Activated CD4-positive, alpha-beta T cell treated with anti-CD3 and anti-CD28 coated beads, Interleukin-2, amount 50 U/mL, for 24 hours (primary cell): Measurements from ENCODE around the gene MYO1B.
"Not testable (repeated sequence)": the region's sequence is repeated elsewhere in the genome, so short reads cannot be mapped to it uniquely, and the experiment has no call there.

Experiments used
- DNase-seq, 2 donors: peaks; one replicate each; pipeline ENCODE4 v3.0.0-alpha.2; 2020; ENCODE audit warnings: low read depth in 1 of 2, low spot score in 1 of 2

MYO1B gene

DNA sequence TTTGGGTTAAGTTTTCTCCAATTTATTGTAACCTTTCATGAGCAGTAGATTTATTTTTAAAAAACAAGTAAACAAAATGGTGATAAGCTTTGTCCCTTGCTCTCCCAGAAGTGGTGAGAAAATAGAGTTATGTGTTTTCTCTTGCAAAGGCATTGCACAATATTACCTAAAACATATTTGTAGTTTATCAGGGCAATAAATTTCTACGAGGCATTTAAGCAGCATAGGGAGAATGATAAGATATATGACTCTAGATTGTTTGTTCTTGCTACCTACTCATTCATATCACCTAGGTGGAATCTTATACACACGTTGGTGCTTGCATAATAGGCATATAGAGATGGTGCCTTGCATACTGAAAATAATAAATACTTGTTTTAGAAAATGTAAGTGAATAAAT is 201.7 kb downstream of the MYO1B start:
- no peak for DNase-seq

DNA sequence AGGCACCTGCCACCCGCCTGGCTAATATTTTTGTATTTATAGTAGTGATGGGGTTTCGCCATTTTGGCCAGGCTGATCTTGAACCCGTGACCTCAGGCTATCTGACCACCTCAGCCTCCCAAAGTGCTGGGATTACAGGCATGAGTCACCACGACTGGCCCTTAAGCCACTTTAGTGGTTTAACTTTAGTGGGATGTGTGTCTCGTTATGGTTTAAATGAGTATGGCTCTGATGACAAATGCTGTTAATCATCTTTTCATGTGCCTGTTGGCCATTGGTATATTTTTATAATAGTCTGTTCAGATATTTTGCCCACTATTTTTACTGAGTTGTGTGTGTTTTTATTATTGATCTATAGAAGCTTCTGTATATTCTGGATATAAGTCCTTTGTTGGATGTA is 205.9 kb downstream of the MYO1B start:
- no peak for DNase-seq

DNA sequence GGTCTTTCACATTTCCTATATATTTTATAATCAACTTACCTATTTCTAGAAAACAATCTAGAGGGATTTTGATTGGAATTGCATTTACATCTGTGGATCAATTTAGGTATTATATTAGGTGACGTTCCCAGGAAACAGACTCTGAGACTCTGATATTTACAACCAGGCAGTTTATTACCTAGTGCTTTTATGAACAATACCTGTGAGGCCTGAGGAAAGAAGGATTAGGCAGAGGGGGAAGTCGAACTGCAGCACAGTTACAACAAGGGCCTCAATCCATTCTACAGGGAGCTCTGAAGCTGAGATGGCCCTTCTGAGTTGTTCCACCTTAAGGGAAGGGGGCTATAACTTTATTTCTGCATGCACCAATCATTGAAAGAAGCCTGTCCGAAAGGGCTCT is 206.9 kb downstream of the MYO1B start:
- no peak for DNase-seq

DNA sequence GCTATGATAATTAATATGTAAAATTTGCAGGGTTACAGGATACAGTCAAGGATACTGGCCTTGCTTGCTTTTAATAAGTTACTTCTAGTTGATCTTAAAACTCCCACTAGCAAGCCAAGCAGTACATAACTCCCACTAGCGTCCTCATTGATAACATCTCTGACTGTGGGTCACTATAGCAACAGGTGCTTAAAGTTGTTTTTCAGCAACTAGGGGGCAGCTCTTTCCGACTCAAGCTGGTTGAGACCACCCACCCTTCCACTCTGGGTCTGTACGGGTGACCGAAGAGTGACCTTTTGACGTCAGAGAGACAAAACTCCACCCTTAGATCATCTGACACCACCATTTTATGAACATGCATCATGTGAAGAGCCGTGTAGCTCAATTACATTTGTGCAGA is 208.6 kb downstream of the MYO1B start:
- DNase-seq, result no peak

DNA sequence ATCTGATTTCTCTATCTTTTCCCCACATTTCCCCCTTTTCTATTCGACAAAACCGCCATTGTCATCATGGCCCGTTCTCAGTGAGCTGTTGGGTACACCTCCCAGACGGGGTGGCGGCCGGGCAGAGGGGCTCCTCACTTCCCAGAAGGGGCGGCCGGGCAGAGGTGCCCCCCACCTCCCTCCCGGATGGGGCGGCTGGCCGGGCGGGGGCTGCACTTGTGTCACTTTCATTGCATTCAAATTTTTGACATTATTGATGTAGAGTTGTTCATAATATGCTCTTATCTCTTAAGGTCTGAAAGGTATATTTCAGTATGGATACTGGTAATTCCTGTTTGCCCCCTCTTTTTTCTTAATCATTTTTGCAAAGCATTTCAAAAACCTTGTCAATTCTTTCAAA is 211.3 kb downstream of the MYO1B start:
- not testable (repeated sequence) for DNase-seq

DNA sequence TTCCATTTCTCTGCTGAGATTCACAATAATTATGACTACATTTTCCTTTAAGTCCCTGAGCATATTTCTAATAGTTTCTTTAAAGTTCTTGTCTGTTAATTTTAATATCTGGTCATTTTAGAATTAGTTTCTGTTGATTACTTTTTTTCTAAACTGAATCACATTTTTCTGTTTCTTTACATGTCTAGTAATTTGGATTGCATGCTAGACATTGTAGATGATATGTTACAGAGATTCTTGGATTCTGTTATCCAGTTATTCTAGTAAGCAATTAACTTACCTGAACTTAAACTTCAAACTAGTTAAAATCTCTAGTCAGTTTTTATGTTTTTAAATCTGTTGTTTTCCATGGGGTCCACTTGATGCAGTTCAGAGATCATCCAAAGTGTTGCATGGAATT is 214.0 kb downstream of the MYO1B start:
- DNase-seq, result no peak

DNA sequence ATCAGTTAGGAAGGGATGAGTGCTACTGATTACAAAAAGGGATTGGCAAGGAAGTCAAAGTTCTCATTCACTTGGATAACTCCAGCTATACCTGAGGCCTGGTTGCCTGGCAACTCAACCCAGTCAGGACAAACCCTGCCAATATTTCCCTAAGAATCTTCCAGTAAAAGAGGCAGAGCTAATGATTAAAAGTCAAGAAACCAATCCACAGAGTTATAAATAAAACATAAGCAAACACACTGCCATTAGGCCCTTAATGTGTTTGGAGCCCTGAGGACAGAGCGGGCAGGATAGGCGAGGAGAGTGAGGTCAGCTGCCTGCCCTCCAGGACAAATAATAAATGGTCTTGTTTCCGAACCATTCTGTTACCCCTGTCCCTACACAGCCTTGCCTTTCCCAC is 217.2 kb downstream of the MYO1B start:
- DNase-seq, result no peak

DNA sequence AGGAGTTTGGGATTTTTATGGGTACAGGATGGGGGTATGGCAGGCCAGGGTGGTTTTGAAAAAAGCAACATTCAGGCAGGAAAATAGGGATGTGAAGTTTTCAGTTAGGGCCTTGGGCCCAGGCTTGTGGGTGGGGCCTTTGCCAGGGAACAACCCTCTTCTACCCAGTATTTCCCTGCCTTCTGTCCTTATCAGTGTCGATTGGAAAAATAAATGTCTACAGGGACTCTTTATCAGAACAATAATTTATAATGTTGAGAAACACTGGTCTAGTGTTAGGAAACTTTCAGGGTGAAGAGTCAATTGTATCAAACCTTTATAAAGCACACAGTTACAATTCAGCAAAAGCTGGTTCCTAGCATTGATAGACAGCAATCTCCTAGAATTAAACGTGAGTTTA is 218.6 kb downstream of the MYO1B start:
- DNase-seq, result no peak

DNA sequence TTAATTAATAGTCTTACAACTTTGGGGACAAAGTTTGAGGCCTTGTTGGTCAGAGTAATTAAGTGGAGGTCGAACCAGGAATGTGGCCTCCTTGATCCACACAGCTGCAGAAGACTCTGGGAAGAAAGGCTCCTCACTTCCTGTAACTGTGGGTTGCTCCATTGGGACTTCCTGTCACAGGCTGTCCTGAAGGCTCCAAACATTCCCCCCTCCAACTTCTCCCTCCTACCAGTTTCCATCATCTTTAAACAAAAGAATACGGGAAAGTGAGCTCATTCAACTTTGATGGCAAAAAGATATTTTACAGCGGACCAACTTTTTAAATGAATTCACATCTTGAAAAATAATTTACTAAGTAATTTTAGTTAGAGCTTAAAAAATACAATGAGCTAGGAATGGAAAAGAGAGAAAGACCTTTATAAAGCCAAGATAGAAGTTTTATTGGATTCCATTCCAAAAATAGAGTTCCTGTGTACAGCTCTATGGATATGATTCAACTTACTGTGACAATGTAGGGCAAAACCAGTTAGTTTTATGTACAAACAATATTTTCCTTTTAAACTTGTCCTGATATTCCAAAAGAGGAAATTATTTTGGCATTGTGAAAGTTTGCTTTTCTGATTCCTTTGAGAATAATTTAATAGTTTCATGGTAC is 220.7 kb downstream of the MYO1B start:
- DNase-seq, result no peak

DNA sequence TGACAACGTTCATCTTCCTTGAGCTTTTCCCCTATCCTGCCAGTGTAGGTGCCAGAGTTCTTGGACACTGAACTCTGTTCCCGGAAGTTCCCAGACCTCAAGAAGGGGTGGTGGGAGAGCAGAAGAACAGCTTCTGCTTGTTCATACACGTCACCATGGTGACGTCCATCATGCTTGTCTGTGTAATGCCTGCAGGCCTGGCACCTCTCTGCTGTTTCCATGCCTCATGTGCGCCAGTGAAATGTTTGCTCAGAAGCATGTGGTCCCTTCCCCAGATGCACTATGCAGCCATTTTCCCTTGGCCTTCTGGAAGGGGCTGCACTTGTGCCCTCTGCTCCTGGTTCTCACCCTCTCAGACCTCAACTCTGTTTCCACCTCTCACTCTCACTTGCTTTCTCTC is 221.9 kb downstream of the MYO1B start:
- DNase-seq, result no peak

DNA sequence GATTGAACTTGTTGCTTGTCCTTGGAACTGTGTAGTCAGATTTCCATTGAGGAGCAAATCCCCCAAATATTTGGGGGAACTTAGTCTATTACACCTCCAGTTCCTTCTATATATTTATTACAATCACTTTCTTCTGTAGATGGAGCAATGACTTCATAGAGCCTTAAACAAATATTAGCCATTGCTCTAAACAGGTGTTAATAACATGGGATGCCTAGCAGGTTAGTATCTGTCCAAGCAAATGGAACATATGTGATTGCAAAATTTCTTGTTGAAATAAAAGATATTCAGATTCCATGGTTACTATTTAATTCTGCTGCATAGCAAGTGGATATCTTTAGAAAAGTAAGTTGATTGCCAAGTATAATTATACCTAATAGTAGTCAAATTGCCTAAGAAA is 225.1 kb downstream of the MYO1B start:
- DNase-seq, result no peak

DNA sequence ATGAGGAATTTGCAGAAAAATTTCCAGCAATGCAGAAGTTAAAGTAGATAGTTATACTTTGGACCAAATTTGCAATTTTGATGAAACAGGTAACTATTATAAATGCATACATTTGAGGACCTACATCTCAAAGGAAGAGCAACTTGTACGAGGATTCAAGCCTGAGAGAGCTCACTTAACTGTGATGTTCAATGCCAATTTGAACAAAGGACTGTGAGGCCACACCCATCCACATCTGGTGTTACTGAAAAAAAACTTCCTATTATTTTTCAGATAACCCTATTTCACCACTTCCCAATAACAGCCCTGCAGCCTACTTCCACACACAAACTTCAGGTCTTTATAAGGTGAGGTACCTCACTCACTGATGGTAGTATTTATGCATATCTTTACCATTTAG is 229.3 kb downstream of the MYO1B start:
- no peak for DNase-seq
